GM12892 (cell line): ENCODE results near the gene BAHD1.
"Not testable (repeated sequence)": the region's sequence is repeated elsewhere in the genome, so short reads cannot be mapped to it uniquely, and the experiment has no call there.

ENCODE experiments used
- DNase-seq: peaks from one replicate; pipeline ENCODE4 v3.0.0; 2011; ENCODE audit not compliant: insufficient read length
- FAIRE-seq: peaks from 2 replicates; lab custom pipeline; 2011; peaks lifted over from hg19 to GRCh38; lab: Jason Lieb, UNC
- POLR2A ChIP-seq: IDR thresholded peaks from 2 replicates; pipeline ENCODE4 v1.6.1; 2011; ENCODE audit warnings: low read depth, low read length, control low read depth
- POLR2AphosphoS5 ChIP-seq: IDR thresholded peaks from 2 replicates; pipeline ENCODE4 v1.6.1; 2011; ENCODE audit warnings: low read depth, low read length, control low read depth
- TAF1 ChIP-seq: IDR thresholded peaks from 2 replicates; pipeline ENCODE4 v1.6.1; 2011; ENCODE audit warnings: low read depth, mild to moderate bottlenecking, control low read depth, low read length, borderline replicate concordance

Gene BAHD1

DNA sequence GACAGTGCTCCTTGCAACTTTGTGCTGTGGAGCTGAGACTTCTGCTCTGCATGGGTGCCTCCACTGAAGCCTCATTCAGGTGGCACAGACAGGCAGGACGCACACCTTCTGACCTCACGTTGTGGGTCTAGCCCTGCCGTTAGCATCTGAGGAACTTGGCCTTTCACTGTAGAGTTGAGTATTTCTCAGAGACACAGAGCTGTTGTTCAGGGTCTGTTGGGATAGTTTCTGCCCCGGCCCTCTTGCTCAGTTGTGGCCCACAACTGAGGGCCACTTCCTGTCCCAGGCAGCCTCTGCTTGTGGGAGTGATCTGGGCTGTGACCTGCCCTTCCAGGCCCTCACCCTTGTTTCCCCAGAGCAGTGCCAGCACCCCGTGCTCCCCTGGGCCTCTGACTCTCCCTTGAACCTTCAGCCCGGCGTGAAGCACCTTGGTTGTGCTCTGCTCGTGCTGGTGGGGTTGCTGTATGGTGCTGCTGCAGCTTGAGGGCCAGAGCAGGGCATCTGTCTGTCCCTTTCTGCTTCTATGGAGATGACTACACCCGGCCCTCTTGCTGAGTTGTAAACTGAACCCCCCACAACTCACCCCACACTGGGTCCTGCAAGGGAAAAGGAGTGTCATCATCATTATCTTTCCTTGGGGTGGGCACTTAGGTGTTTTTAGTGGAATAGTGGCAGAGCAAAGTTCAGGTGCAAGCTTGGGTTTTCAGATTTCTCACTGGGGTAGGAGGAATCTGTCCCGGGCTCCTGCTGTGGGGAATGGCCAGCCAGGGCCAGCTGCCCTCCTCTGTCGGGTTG lies 11.7 kb downstream of the BAHD1 start:
- FAIRE-seq (peak; percentile 90), DNase-seq (no peak)
- TF ChIP-seq POLR2A = no peak
- TF ChIP-seq TAF1 = no peak
- no peak for TF ChIP-seq POLR2AphosphoS5

GRCh38 chr15:40453941-40454340 lies 13.2 kb downstream of the BAHD1 start:
- DNase-seq = not testable (repeated sequence)
- peak; percentile 90 for FAIRE-seq

GRCh38 chr15:40454904-40455391 lies 14.2 kb downstream of the BAHD1 start:
- TF ChIP-seq TAF1 = no peak
- no peak for TF ChIP-seq POLR2AphosphoS5
- no peak for TF ChIP-seq POLR2A
- DNase-seq (no peak), FAIRE-seq (no peak)

GRCh38 chr15:40456299-40456712 lies 15.6 kb downstream of the BAHD1 start:
- TF ChIP-seq POLR2A = no peak
- no peak for TF ChIP-seq POLR2AphosphoS5
- no peak for TF ChIP-seq TAF1
- FAIRE-seq (no peak), DNase-seq (no peak)

DNA sequence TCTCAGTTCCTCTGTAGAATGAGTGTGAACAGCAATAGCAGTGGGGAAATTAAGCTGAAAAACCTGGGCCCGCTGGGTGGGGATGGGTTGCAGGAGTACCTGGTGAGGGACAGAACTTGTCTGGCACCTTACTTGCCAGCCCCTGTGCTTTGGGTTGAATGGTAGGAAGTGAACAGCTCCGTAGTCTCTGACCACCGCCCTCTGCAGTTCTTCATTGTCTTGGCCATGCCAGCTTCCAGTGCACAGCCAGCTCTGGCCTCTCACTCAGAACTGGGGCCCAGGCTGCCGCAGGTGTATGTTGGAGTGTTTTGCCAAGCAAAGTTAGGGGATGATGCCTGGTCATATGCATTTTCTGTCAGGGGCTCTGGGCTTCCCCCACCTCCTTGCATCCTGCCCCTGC lies 16.0 kb downstream of the BAHD1 start:
- FAIRE-seq (no peak), DNase-seq (no peak)
- no peak for TF ChIP-seq POLR2A
- TF ChIP-seq TAF1 = no peak
- TF ChIP-seq POLR2AphosphoS5 = no peak

DNA sequence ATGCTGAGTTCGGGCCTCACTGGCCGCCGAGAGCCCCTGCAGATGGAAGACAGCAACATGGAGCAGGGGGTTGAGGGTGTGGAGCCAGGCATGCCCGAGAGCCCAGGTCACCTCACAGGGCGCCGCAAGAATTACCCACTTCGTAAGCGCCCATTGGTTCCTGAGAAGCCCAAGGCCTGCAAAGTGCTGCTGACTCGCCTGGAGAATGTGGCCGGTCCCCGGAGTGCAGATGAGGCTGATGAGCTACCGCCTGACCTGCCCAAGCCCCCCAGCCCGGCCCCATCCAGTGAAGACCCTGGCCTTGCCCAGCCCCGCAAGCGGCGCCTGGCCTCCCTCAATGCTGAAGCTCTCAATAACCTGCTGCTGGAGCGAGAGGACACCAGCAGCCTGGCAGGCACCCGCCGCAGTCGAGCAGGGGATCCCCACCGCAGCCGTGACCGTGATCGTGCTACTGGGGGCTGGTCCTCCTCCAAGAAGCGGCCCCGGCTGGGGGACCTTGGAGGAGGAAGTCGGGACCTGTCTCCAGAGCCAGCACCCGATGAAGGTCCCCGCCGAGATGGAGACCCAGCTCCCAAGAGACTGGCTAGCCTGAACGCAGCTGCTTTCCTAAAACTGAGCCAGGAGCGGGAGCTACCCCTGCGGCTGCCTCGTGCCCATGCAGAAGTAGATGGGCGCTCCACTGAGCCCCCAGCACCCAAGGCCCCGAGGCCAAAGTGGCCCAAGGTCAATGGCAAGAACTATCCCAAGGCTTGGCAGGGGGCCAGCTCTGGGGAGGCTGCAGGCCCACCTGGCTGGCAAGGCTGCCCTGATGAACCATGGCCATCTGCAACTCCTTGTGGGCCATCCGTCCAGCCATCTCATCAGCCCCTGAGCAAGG lies 18.0 kb downstream of the BAHD1 start:
- FAIRE-seq = no peak
- no peak for TF ChIP-seq TAF1
- TF ChIP-seq POLR2A = no peak
- TF ChIP-seq POLR2AphosphoS5 = no peak
- no peak for DNase-seq

GRCh38 chr15:40459391-40460015 lies 18.8 kb downstream of the BAHD1 start:
- DNase-seq (no peak), FAIRE-seq (no peak)
- no peak for TF ChIP-seq TAF1
- no peak for TF ChIP-seq POLR2AphosphoS5
- no peak for TF ChIP-seq POLR2A

DNA sequence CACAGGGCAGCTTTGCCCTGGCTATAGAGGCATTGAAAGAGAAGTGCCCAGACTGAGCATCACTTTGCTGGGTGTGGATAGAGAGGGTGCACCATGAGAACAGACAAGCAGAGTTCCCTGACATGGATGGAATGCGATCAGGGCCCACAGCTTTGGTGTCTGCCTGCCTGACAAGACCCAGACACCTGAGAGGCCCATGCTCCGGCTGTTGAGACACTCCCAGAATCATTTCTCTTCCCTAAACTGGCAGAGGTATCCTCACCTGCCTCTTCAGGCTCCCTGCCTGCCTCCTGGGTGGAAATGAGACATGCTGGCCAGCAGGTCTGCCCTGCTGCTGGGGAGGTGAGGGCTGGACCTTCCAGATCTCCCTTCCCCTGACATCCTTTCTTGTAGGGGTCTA lies 19.7 kb downstream of the BAHD1 start:
- TF ChIP-seq TAF1 (no peak), POLR2A (no peak), POLR2AphosphoS5 (no peak)
- no peak for FAIRE-seq

GRCh38 chr15:40461958-40462357 lies 21.2 kb downstream of the BAHD1 start:
- TF ChIP-seq POLR2A = no peak
- TF ChIP-seq POLR2AphosphoS5 = no peak
- TF ChIP-seq TAF1 = no peak
- FAIRE-seq (no peak), DNase-seq (no peak)

More for the DNA sequence above, 19.7 kb downstream of the BAHD1 start:
- DNase-seq = no peak

DNA sequence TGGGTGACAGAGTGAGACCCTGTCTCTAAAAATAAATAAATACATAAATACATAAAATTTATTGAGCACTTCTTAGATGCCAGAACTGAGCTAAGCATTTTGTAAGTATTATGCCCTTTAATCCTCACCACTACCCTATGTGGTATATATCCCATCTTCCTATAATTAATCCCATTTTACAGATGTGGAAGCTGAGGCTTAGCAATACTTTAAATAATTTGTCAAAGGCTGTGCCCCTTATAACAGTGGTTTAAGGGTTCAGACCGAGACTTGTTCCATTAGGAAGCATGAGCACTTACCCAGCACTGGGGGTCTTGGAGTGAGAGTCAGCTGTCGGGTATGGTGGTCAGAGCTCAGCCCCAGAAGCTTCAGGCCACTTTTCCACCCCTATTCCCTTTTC lies 22.5 kb downstream of the BAHD1 start:
- no peak for FAIRE-seq

DNA sequence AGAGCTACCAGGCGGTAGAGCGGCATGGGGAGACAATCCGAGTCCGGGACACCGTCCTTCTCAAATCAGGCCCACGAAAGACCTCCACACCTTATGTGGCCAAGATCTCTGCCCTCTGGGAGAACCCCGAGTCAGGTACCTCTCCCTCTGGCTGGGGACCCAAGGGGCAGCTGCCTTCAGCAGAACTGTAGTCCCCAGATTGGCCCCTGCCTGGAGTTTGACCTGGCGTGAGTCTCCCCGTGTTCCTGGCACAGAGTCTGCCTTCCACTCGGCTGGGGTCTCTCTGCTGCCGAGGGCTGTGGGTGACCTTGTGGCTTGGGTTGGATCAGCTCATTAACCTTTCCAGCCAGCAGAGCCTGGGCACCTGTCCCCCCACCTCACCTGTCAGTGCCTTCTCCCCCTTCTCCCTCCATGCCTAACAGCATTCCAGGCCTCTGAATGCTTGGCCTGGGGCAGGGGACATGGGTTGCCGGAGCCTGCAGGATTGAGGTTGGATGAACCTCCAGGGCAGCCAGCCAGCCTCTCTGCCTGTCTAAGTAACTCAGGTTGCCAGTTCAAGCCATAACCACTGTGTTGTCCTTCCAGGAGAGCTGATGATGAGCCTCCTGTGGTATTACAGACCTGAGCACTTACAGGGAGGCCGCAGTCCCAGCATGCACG lies 23.3 kb downstream of the BAHD1 start:
- no peak for DNase-seq
- no peak for TF ChIP-seq TAF1
- TF ChIP-seq POLR2AphosphoS5 = no peak
- no peak for TF ChIP-seq POLR2A
- FAIRE-seq = no peak

More for the DNA sequence above, 22.5 kb downstream of the BAHD1 start:
- TF ChIP-seq POLR2A (no peak), TAF1 (no peak), POLR2AphosphoS5 (no peak)
- DNase-seq = no peak
